ENCODE results near the gene ETV7.

DNA sequence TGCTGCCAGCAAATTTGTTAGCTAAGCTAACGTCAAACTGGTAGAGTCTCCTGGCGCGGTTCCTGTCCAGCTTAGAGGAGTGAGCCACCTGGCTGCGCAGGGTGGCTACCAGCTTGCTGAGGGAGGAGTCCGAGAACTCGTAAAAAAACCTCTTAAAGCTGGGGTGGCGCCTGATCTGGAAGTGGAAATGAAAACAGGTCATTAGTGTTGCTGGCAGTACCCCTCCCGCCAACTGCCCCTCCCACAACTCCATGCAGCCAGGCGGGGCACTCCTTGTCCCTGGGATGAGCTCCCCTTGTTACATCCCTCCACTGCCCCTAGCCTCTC is 68.1 kb downstream of the ETV7 start:
- TF ChIP-seq POLR2A (IDR thresholded peaks at IDR 0.05; ENCODE audit: low read depth, low read length): no peak
- no peak for TF ChIP-seq TAF1 (IDR thresholded peaks at IDR 0.05; ENCODE audit: borderline replicate concordance, low read depth, low read length)
- no peak for TF ChIP-seq POLR2AphosphoS5 (IDR thresholded peaks at IDR 0.05; ENCODE audit: low read depth, low read length)
